Vagina (tissue), 2 donors: Measurements from ENCODE around the gene ACOT11. TPM values are rescaled to one million over a fixed set of nuclear protein-coding genes. Genes with fewer than 3 reads are reported as not detected.

Experiments used
- DNase-seq, 2 donors: peaks; one replicate each; pipeline ENCODE4 v3.0.0-alpha.2; 2017; ENCODE audit errors: extremely low spot score in 2 of 2
- H3K27ac ChIP-seq: fragments of 200-600 bp; sonication (generic); one replicate; pipeline ENCODE4 v1.5.1; 2019
- H3K27me3 ChIP-seq: fragments of 200-600 bp; sonication (generic); one replicate; pipeline ENCODE4 v1.5.1; 2019
- H3K36me3 ChIP-seq, 2 donors: fragments of 200-600 bp; sonication (generic); one replicate each; pipeline ENCODE4 v1.5.1; 2017 to 2019
- H3K4me1 ChIP-seq: fragments of 200-600 bp; sonication (generic); one replicate; pipeline ENCODE4 v1.5.1; 2019
- H3K4me3 ChIP-seq, 2 donors: fragments of 200-600 bp; sonication (generic); 1 replicate in 1 of 2; 2 replicates in 1 of 2; pipeline ENCODE4 v1.5.1; 2016 to 2019
- H3K9me3 ChIP-seq: fragments of 200-600 bp; sonication (generic); one replicate; pipeline ENCODE4 v1.5.1; 2019
- POLR2A ChIP-seq, 2 donors: fragments of 450-650 bp; IDR thresholded peaks; one replicate each; pipeline ENCODE4 v1.6.1; 2017; ENCODE audit warnings: antibody characterized with exemption in 2 of 2, mild to moderate bottlenecking in 2 of 2, moderate library complexity in 2 of 2
- POLR2AphosphoS5 ChIP-seq, 2 donors: sonication (generic); formaldehyde crosslinking; IDR thresholded peaks; one replicate each; pipeline ENCODE4 v1.9.0; 2017; ENCODE audit warnings: antibody characterized with exemption in 2 of 2, mild to moderate bottlenecking in 2 of 2, low read depth in 1 of 2; ENCODE audit not compliant: insufficient read depth in 1 of 2
- intact Hi-C: fragments of 100-400 bp; cut with DNase I; formaldehyde crosslinking; loops from one replicate; pipeline ENCODE4 v1.15.1; 2023
- total RNA-seq: library from RNA; depleted of rRNA; stranded (reverse); fragments of >200 nt; gene quantifications from one replicate; pipeline ENCODE4 v1.2.3, GENCODE V29; 2016
- TF ChIP-seq, protein P1 (sequence below), 3 experiments: fragments of 450-650 bp in 2 of 3; fragments of 200-600 bp in 1 of 3; sonication (generic) in 1 of 3; IDR thresholded peaks; one replicate each; pipeline ENCODE4 v1.5.1; 2017 to 2019; ENCODE audit warnings: antibody characterized with exemption in 3 of 3, mild to moderate bottlenecking in 2 of 3, moderate library complexity in 2 of 3

ACOT11 gene
- total RNA-seq, 1 donor from 2014 or later: 26.0 TPM

DNA sequence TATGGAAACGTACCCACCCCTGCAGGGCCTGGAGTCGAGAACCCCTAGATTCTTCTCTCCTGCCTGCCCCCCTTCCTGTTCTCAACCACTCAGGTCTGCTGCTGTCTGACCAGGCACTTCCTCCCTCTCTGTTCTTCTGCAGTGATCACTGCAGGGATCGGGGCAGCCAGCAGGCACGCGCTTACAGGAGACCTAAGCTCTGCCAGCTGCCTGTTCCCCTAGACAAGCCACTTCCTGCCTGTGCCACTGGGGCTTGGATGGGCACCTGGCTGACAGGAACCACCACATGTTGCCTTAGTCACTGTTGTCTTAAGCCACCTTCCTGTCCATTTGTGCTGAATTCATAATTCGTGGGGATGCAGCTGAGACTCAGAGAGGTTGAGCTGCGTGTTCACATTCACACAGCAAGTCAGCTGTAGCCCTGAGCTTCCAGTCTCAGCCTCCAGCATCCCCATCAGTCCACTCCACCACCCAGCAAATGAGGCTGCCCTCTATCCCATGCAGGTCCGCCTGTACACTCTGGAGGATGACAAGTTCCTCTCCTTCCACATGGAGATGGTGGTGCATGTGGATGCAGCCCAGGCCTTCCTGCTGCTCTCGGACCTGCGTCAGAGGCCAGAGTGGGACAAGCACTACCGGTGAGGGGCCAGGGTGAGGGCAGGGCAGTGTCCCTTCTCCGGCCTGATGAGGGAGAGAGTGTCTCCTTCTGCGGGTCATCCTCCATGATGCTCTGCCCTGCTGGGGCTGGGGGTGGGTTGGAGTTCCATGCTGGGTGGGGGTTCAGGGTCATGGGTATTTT is 56.7 kb downstream of the ACOT11 start:
- Histone ChIP-seq H3K4me3 (no peak overlapping the region), H3K27ac (no peak overlapping the region), H3K4me1 (no peaks in the 10 kb centered on the region), H3K36me3 (no peaks in the 10 kb centered on the region), H3K27me3 (no peaks in the 10 kb centered on the region), H3K9me3 (no peaks in the 10 kb centered on the region)
- intact Hi-C loops: no loop called here
- no peak for DNase-seq
- TF ChIP-seq POLR2A (IDR thresholded peaks at IDR 0.05): no peak

DNA sequence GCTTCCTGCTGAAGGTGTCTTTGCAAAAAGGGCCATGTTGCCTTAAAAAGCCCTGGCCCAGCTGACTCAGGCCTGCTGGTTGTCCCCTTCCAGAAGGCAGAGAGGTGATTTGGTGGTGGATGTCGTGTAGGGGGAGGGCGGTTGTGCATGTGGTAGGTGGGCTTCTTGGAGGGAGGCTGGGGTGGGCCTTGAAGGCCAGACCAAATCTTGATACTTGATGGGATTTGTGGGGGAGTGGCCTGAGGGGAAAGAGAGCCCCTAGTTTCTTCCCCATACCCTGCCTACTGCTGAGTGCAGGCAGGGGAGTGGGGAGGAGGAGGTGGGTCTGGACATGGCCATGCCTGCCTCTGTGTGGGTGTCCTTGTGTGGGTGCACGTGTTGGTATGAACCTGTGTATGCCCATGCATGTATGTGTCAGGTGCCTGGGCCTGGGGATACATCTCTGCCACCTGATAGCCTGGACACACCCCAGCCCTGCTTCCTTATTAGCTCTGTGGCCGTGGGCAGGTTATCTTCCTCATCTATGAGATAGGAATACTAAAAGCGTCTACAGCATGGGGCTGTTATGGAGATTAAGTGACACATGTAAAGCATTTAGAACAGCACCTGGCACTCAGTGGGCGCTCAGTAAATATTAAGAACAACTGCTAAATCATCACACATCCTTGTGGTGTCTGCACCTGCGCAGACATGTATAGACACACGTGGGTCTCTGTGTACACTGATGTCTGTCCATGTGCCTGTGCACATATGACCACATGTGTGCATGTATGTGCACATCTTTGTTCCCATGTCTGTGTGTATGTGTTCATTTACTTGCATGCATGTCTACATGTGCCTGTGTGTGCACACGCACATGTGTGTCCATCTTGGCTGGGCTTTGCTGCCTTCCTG is 58.3 kb downstream of the ACOT11 start:
- TF ChIP-seq, protein P1, sequence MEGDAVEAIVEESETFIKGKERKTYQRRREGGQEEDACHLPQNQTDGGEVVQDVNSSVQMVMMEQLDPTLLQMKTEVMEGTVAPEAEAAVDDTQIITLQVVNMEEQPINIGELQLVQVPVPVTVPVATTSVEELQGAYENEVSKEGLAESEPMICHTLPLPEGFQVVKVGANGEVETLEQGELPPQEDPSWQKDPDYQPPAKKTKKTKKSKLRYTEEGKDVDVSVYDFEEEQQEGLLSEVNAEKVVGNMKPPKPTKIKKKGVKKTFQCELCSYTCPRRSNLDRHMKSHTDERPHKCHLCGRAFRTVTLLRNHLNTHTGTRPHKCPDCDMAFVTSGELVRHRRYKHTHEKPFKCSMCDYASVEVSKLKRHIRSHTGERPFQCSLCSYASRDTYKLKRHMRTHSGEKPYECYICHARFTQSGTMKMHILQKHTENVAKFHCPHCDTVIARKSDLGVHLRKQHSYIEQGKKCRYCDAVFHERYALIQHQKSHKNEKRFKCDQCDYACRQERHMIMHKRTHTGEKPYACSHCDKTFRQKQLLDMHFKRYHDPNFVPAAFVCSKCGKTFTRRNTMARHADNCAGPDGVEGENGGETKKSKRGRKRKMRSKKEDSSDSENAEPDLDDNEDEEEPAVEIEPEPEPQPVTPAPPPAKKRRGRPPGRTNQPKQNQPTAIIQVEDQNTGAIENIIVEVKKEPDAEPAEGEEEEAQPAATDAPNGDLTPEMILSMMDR (IDR thresholded peaks at IDR 0.05): no peak
- TF ChIP-seq POLR2A (IDR thresholded peaks at IDR 0.05) (no peak), POLR2AphosphoS5 (IDR thresholded peaks at IDR 0.05; ENCODE audit: insufficient read depth in 1 of 2, low read depth in 1 of 2) (no peak)
- Histone ChIP-seq H3K27ac (no peak overlapping the region), H3K36me3 (no peaks in the 10 kb centered on the region), H3K9me3 (no peaks in the 10 kb centered on the region), H3K27me3 (no peaks in the 10 kb centered on the region), H3K4me1 (no peaks in the 10 kb centered on the region), H3K4me3 (no peak overlapping the region)
- no peak for DNase-seq
- intact Hi-C loops: no loop called here

DNA sequence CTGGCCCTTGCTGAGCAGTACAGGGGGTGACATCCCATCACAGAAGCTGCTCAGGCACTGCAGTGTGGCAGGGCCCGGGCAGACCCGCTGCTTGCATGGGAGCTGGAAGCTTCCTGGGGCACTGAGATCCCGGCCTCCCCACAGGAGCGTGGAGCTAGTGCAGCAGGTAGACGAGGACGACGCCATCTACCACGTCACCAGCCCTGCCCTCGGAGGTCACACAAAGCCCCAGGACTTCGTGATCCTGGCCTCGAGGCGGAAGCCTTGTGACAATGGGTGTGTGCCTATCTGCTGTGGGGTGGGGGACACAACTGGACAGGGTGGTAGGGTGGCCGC is 58.9 kb downstream of the ACOT11 start:
- H3K27ac ChIP-seq: no peak overlapping the region
- TF ChIP-seq POLR2AphosphoS5 (IDR thresholded peaks at IDR 0.05; ENCODE audit: insufficient read depth in 1 of 2, low read depth in 1 of 2) (no peak), POLR2A (IDR thresholded peaks at IDR 0.05) (no peak)
- TF ChIP-seq, protein P1 (IDR thresholded peaks at IDR 0.05): no peak
- H3K4me1 ChIP-seq: no peaks in the 10 kb centered on the region
- DNase-seq: no peak
- H3K27me3 ChIP-seq: no peaks in the 10 kb centered on the region
- intact Hi-C loops: no loop called here
- H3K36me3 ChIP-seq: no peaks in the 10 kb centered on the region
- no peaks in the 10 kb centered on the region for H3K9me3 ChIP-seq
- no peak overlapping the region for H3K4me3 ChIP-seq

DNA sequence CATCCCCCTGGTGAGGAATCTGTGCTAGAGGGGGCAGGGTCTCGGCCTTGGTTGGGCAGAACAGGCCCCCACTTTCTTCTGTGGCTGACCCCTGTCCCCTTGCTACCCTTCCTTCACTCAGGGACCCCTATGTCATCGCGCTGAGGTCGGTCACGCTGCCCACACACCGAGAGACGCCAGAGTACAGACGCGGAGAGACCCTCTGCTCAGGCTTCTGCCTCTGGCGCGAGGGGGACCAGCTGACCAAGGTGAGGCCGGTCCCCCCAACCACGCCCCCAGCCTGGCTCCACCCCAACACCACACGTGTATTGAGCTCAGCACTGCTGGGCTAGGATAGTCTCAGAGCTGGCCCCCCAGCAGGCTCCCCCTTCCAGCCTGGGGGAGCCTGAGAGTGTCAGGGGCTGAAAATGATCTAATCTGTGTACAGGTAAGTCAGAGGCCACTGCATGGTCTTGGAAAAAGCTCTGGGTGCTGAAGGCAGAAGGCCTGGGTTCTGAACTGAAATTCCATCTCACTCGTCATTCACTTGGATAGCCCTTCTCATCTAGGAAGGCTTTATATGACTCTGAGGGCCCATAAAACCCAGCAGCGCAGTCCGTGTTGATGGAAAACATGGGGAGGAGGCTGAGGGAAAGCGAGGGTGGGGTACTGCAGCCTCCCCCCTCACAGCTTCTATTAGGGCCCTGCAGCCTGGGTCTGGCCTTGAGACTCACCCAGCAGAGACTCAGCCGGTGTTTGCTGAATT is 60.0 kb downstream of the ACOT11 start:
- intact Hi-C loops: no loop called here
- Histone ChIP-seq H3K27me3 (no peaks in the 10 kb centered on the region), H3K27ac (no peak overlapping the region), H3K36me3 (no peaks in the 10 kb centered on the region), H3K4me3 (no peak overlapping the region), H3K9me3 (no peaks in the 10 kb centered on the region), H3K4me1 (no peaks in the 10 kb centered on the region)
- no peak for DNase-seq
- TF ChIP-seq POLR2A (IDR thresholded peaks at IDR 0.05) (no peak), POLR2AphosphoS5 (IDR thresholded peaks at IDR 0.05; ENCODE audit: insufficient read depth in 1 of 2, low read depth in 1 of 2) (no peak)
- TF ChIP-seq, protein P1 (IDR thresholded peaks at IDR 0.05): no peak

DNA sequence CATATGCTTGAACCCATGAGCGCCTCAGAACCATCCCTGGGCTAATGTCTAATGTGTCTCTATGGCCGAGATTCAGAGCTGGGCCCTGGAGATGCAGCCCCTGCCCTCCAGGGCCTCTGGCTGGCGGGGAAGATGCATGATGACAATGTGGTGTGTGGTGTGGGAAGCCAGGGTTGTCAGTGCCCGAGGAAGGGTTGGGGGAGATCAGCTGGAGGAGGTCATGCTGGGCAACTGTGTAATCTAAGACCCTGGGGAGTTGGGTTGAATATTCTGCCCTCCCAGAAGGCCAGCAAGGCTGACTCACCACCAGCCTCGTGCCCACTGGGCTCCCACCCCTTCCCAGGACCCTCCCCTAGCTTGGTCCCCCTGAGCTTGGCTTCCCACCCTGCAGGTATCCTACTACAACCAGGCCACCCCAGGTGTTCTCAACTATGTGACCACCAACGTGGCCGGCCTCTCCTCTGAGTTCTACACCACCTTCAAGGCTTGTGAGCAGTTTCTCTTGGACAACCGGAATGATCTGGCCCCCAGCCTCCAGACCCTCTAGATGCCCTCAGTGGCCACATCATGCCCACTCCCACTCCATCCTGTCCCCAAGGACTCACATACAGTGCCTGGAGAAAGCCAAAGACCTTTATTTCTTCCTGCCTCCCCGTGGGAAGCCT is 60.7 kb downstream of the ACOT11 start:
- TF ChIP-seq POLR2A (IDR thresholded peaks at IDR 0.05): no peak
- TF ChIP-seq, protein P1 (IDR thresholded peaks at IDR 0.05): no peak
- no peak for TF ChIP-seq POLR2AphosphoS5 (IDR thresholded peaks at IDR 0.05; ENCODE audit: insufficient read depth in 1 of 2, low read depth in 1 of 2)
- Histone ChIP-seq H3K27ac (no peak overlapping the region), H3K27me3 (no peaks in the 10 kb centered on the region), H3K4me1 (no peaks in the 10 kb centered on the region), H3K4me3 (no peak overlapping the region), H3K9me3 (no peaks in the 10 kb centered on the region), H3K36me3 (no peaks in the 10 kb centered on the region)
- intact Hi-C loops: no loop called here
- no peak for DNase-seq
